Ovary (tissue), 9 donors: ENCODE results near the gene SHISA6. TPM values are rescaled to one million over a fixed set of nuclear protein-coding genes. Genes with fewer than 3 reads are reported as not detected.

Source experiments
- DNase-seq, 5 donors: peaks; one replicate each; pipeline ENCODE4 v3.0.0-alpha.2; 2019 to 2020
- H3K27ac ChIP-seq, 2 donors: fragments of 200-600 bp; one replicate each; pipeline versions ENCODE4 v1.5.1 to v1.8.0; 2019 to 2022
- H3K27me3 ChIP-seq: fragments of 200-600 bp; one replicate; pipeline ENCODE4 v1.8.0; 2022
- H3K36me3 ChIP-seq: fragments of 200-600 bp; sonication (generic); one replicate; pipeline ENCODE4 v1.5.1; 2019
- H3K4me1 ChIP-seq: one replicate; pipeline ENCODE4 v1.8.1; 2013; ENCODE audit warnings: mild to moderate bottlenecking, moderate library complexity; ENCODE audit not compliant: insufficient read depth
- H3K4me3 ChIP-seq: fragments of 200-600 bp; sonication (generic); one replicate; pipeline ENCODE4 v1.5.1; 2017
- H3K9me3 ChIP-seq, 2 donors: fragments of 200-600 bp in 1 of 2; sonication (generic) in 1 of 2; one replicate each; pipeline versions ENCODE4 v1.5.1 to v1.8.1; 2013 to 2019; ENCODE audit warnings: mild to moderate bottlenecking in 1 of 2, moderate library complexity in 1 of 2
- EP300 ChIP-seq: sonication (generic); formaldehyde crosslinking; IDR thresholded peaks from one replicate; pipeline ENCODE4 v1.6.1; 2017; ENCODE audit warnings: antibody characterized with exemption
- POLR2A ChIP-seq: fragments of 450-650 bp; IDR thresholded peaks from one replicate; pipeline ENCODE4 v1.6.1; 2017; ENCODE audit warnings: antibody characterized with exemption, mild to moderate bottlenecking, moderate library complexity
- WGBS, 3 donors: extraction: QIAGEN DNeasy Blood & Tissue Kit in 1 of 3; methylation state at CpG; one replicate each; pipeline versions ENCODE4 v1.1.5 to v1.1.7; 2013 to 2017; 5-methylcytosine and 5-hydroxymethylcytosine counted together
- intact Hi-C, 4 donors: fragments of 100-400 bp; cut with DNase I; formaldehyde crosslinking; loops; one replicate each; pipeline versions ENCODE4 v1.11.0 to v1.15.1; 2022 to 2023
- polyA plus RNA-seq, 2 donors: library from polyadenylated mRNA; stranded (reverse); fragments of 200-250 nt in 1 of 2; fragments of 350-450 nt in 1 of 2; fragmentation: Illumina TruSeq in 1 of 2; extraction: RNeasy Lipid Tissue Mini Kit (QIAGEN cat#74804) in 1 of 2; gene quantifications; one replicate each; pipeline ENCODE4 v1.2.3, GENCODE V29; 2013 to 2014
- total RNA-seq, 7 donors: library from RNA; depleted of rRNA in 2 of 7; stranded (reverse); fragments of >200 nt in 2 of 7; fragmentation: NEBNext Ultra II Directional in 3 of 7; extraction: Animal tissue kit (Norgen Biotek cat#: 25700) in 3 of 7; gene quantifications; one replicate each; pipeline versions ENCODE4 v1.1.0 to v1.2.4, GENCODE V29; 2016 to 2023
- TF ChIP-seq, protein P1 (sequence below), 3 donors: fragments of 450-650 bp in 2 of 3; fragments of 200-600 bp in 1 of 3; IDR thresholded peaks; one replicate each; pipeline versions ENCODE4 v1.5.1 to v1.8.0; 2016 to 2022; ENCODE audit warnings: antibody characterized with exemption in 3 of 3, mild to moderate bottlenecking in 1 of 3
- donor health status: DM: no; HTN: no; CAD: no; lungs with moderate emphysema.
- donor health status: DM: no; HTN: no; CAD: no.
- donor health status: Bipolar disorder and iron deficiency.
- donor health status: DM: yes; HTN: yes; CAD: no.
- donor health status: DM: no; HTN: no; CAD: no.
- donor health status: DM: yes; HTN: yes; CAD: no.

SHISA6 gene
- total and polyA plus RNA-seq, 9 donors, result 0.10 to 1.5 (median 0.38) TPM

DNA sequence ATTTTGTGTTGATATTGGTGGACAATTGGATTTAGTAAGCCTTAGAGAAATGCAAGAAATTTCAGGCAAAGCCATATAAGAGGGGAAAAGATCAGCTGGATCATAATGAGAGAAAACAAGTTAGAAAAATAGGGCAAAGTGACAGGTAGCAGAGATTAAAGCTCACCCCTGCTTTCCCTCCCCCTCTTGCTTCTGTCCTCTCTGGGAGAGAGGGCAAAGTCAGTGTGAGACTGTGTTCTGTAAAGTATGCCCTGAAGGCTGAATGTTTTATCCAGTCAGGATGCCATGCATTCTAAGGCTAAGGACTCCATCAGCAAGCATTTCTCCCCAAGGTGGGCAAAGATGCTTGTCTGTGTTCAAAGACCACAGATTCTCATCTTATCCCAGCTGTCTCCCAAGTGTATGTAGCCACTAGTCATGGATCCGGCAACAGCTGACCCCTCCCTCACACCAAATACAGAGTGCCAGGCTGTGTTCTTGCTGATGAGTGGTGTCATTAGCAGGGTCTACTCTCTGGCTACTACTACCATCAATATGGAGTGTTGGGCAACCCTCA lies 221.1 kb downstream of the SHISA6 start:
- intact Hi-C loops, result no loop called here
- H3K27me3 ChIP-seq, result no peaks in the 10 kb centered on the region
- H3K27ac ChIP-seq, result no peak overlapping the region
- H3K4me3 ChIP-seq, result no peak overlapping the region
- 72 to 94% (median 93%) methylated on average over 1 of the region's 1 CpG for WGBS, 3 donors
- H3K4me1 ChIP-seq, result no peaks in the 10 kb centered on the region
- no peak for TF ChIP-seq POLR2A
- no peak for TF ChIP-seq EP300
- TF ChIP-seq, protein P1, sequence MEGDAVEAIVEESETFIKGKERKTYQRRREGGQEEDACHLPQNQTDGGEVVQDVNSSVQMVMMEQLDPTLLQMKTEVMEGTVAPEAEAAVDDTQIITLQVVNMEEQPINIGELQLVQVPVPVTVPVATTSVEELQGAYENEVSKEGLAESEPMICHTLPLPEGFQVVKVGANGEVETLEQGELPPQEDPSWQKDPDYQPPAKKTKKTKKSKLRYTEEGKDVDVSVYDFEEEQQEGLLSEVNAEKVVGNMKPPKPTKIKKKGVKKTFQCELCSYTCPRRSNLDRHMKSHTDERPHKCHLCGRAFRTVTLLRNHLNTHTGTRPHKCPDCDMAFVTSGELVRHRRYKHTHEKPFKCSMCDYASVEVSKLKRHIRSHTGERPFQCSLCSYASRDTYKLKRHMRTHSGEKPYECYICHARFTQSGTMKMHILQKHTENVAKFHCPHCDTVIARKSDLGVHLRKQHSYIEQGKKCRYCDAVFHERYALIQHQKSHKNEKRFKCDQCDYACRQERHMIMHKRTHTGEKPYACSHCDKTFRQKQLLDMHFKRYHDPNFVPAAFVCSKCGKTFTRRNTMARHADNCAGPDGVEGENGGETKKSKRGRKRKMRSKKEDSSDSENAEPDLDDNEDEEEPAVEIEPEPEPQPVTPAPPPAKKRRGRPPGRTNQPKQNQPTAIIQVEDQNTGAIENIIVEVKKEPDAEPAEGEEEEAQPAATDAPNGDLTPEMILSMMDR (IDR thresholded peaks at IDR 0.05), result no peak
- DNase-seq, result no peak
- no peaks in the 10 kb centered on the region for H3K36me3 ChIP-seq
- H3K9me3 ChIP-seq, result no peaks in the 10 kb centered on the region

DNA sequence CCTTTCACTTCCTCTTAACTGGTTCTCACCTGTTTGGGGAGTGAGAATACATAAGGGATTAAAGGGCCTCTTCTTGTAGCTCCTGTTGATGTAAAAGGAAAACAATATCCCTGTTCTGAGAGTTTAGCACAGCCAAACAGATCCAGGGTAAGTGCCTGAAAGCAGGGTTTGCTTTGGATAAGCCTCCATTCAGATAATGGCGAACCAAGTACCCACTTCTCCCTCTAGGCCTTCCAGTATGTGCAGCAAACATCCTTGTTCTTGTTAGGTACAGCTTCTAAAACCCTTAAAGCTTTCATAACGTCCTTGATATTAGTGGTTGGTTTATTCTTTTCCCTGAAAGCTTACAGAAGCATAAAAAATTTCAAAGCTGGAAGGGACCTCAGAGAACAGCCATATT lies 226.6 kb downstream of the SHISA6 start:
- 63 to 71% (median 69%) methylated on average over 2 of the region's 2 CpGs for WGBS, 3 donors
- intact Hi-C loops, result no loop called here
- no peaks in the 10 kb centered on the region for H3K9me3 ChIP-seq

GRCh38 chr17:11485336-11486100 lies 244.5 kb downstream of the SHISA6 start:
- 46 to 50% (median 48%) methylated on average over 12 of the region's 12 CpGs for WGBS, 3 donors
- Histone ChIP-seq H3K4me3 (no peak overlapping the region), H3K27ac (no peak overlapping the region), H3K4me1 (no peaks in the 10 kb centered on the region), H3K9me3 (no peaks in the 10 kb centered on the region), H3K27me3 (no peaks in the 10 kb centered on the region), H3K36me3 (no peaks in the 10 kb centered on the region)
- DNase-seq, result no peak
- intact Hi-C loops, result no loop called here
- TF ChIP-seq, protein P1 (IDR thresholded peaks at IDR 0.05), result no peak
- TF ChIP-seq POLR2A, result no peak
- TF ChIP-seq EP300, result no peak

More for the DNA sequence above, 226.6 kb downstream of the SHISA6 start:
- TF ChIP-seq EP300, result no peak
- TF ChIP-seq, protein P1 (IDR thresholded peaks at IDR 0.05), result no peak
- TF ChIP-seq POLR2A, result no peak
- Histone ChIP-seq H3K36me3 (no peaks in the 10 kb centered on the region), H3K27me3 (no peaks in the 10 kb centered on the region), H3K27ac (no peak overlapping the region), H3K4me1 (no peaks in the 10 kb centered on the region), H3K4me3 (no peak overlapping the region)
- no peak for DNase-seq

DNA sequence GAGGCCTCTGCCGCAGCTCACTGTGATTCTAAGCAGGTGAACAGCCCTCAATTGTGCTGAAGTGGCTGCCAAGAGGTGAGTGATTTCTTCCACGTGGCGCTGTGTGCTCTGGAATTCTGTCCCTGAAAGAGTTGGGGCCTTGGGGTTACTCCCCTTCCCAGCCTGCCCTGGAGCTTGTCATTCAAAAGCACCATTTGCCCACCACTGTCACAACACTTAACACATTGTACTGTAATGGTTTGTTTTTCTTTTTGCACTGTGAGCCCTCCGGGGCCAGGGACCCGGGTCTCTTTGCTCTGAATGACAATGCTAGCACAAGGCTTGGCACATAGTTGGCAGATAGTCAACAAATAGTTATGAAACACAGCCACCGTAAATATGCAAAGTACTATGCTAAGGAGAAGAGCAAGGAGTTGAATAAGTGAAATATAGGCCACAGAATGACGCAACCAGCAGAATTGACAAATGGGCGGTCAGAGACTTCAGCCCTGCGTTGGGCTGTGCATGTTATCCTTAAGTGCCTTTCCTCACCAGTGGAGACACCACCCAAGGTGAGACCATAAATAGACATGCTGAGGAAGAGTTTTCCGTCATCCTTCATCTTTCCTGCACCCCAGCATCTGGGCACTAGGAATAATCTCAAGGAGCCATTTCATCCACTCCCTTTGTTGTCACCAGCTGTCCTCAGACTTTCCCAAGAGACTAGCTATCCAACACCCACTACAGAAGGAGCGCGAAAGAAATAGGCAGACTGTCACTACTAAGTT lies 245.3 kb downstream of the SHISA6 start:
- Histone ChIP-seq H3K27me3 (no peaks in the 10 kb centered on the region), H3K36me3 (no peaks in the 10 kb centered on the region), H3K9me3 (no peaks in the 10 kb centered on the region), H3K27ac (no peak overlapping the region), H3K4me3 (no peak overlapping the region), H3K4me1 (no peaks in the 10 kb centered on the region)
- DNase-seq, result no peak
- WGBS, 3 donors, result 63 to 71% (median 69%) methylated on average over 12 of the region's 12 CpGs
- intact Hi-C loops, result no loop called here
- TF ChIP-seq, protein P1 (IDR thresholded peaks at IDR 0.05), result no peak
- TF ChIP-seq POLR2A (no peak), EP300 (no peak)
